ENCODE results near the gene ACAT2.

Gene ACAT2

GRCh38 chr6:159766906-159767305 lies 5.1 kb downstream of the ACAT2 start:
- no peak for TF ChIP-seq FOXM1 (IDR thresholded peaks at IDR 0.05; ENCODE audit: borderline replicate concordance, low read depth)
- no peak for TF ChIP-seq CREB1 (IDR thresholded peaks at IDR 0.05; ENCODE audit: low read depth)
- no peak for TF ChIP-seq TAF1 (IDR thresholded peaks at IDR 0.05; ENCODE audit: low read depth)
- TF ChIP-seq YY1 (IDR thresholded peaks at IDR 0.05; ENCODE audit: low read depth): no peak
- no peak for TF ChIP-seq TCF12 (IDR thresholded peaks at IDR 0.05; ENCODE audit: low read depth)

- no peak for TF ChIP-seq RAD21 (IDR thresholded peaks at IDR 0.05; ENCODE audit: low read depth)
- no peak for TF ChIP-seq TAF1 (IDR thresholded peaks at IDR 0.05; ENCODE audit: low read depth)
- no peak for TF ChIP-seq CEBPB (IDR thresholded peaks at IDR 0.05)
- TF ChIP-seq YY1 (IDR thresholded peaks at IDR 0.05; ENCODE audit: low read depth): no peak
- TF ChIP-seq MAX (IDR thresholded peaks at IDR 0.05): no peak
- TF ChIP-seq EP300 (IDR thresholded peaks at IDR 0.05; ENCODE audit: borderline replicate concordance): no peak
- no peak for TF ChIP-seq REST (IDR thresholded peaks at IDR 0.05; ENCODE audit: low read depth)
- no peak for TF ChIP-seq USF1 (IDR thresholded peaks at IDR 0.05)
- no peak for TF ChIP-seq NFIC (IDR thresholded peaks at IDR 0.05)
These were observed 7.6 kb downstream of the ACAT2 start for GRCh38 chr6:159769470-159769869.

- TF ChIP-seq CEBPB (IDR thresholded peaks at IDR 0.05): no peak
- no peak for TF ChIP-seq EP300 (IDR thresholded peaks at IDR 0.05; ENCODE audit: borderline replicate concordance)
- no peak for TF ChIP-seq TCF12 (IDR thresholded peaks at IDR 0.05; ENCODE audit: low read depth)
- TF ChIP-seq FOXM1 (IDR thresholded peaks at IDR 0.05; ENCODE audit: borderline replicate concordance, low read depth): no peak
- TF ChIP-seq YY1 (IDR thresholded peaks at IDR 0.05; ENCODE audit: low read depth): no peak
- TF ChIP-seq USF1 (IDR thresholded peaks at IDR 0.05): no peak
- no peak for TF ChIP-seq RAD21 (IDR thresholded peaks at IDR 0.05; ENCODE audit: low read depth)
These were observed 10.4 kb downstream of the ACAT2 start for GRCh38 chr6:159772196-159772595.

- no peak for TF ChIP-seq YY1 (IDR thresholded peaks at IDR 0.05; ENCODE audit: low read depth)
- TF ChIP-seq MAX (IDR thresholded peaks at IDR 0.05): no peak
- TF ChIP-seq NFIC (IDR thresholded peaks at IDR 0.05): no peak
- no peak for TF ChIP-seq EP300 (IDR thresholded peaks at IDR 0.05; ENCODE audit: borderline replicate concordance)
- TF ChIP-seq FOXM1 (IDR thresholded peaks at IDR 0.05; ENCODE audit: borderline replicate concordance, low read depth): no peak
- TF ChIP-seq TCF12 (IDR thresholded peaks at IDR 0.05; ENCODE audit: low read depth): no peak
- TF ChIP-seq RAD21 (IDR thresholded peaks at IDR 0.05; ENCODE audit: low read depth): no peak
- TF ChIP-seq CREB1 (IDR thresholded peaks at IDR 0.05; ENCODE audit: low read depth): no peak
- TF ChIP-seq TEAD4 (IDR thresholded peaks at IDR 0.05): no peak
- TF ChIP-seq REST (IDR thresholded peaks at IDR 0.05; ENCODE audit: low read depth): no peak
- TF ChIP-seq EGR1 (IDR thresholded peaks at IDR 0.05): no peak
- TF ChIP-seq TAF1 (IDR thresholded peaks at IDR 0.05; ENCODE audit: low read depth): no peak
These were observed 15.5 kb downstream of the ACAT2 start for GRCh38 chr6:159777240-159777904.

- no peak for TF ChIP-seq TAF1 (IDR thresholded peaks at IDR 0.05; ENCODE audit: low read depth)
- no peak for TF ChIP-seq REST (IDR thresholded peaks at IDR 0.05; ENCODE audit: low read depth)
- TF ChIP-seq CREB1 (IDR thresholded peaks at IDR 0.05; ENCODE audit: low read depth): no peak
- no peak for TF ChIP-seq EGR1 (IDR thresholded peaks at IDR 0.05)
- TF ChIP-seq MAX (IDR thresholded peaks at IDR 0.05): no peak
- no peak for TF ChIP-seq TCF12 (IDR thresholded peaks at IDR 0.05; ENCODE audit: low read depth)
- TF ChIP-seq EP300 (IDR thresholded peaks at IDR 0.05; ENCODE audit: borderline replicate concordance): no peak
- TF ChIP-seq RAD21 (IDR thresholded peaks at IDR 0.05; ENCODE audit: low read depth): no peak
- TF ChIP-seq USF1 (IDR thresholded peaks at IDR 0.05): no peak
- TF ChIP-seq TEAD4 (IDR thresholded peaks at IDR 0.05): no peak
- no peak for TF ChIP-seq ZBTB7A (IDR thresholded peaks at IDR 0.05; ENCODE audit: low read depth)
- no peak for TF ChIP-seq YY1 (IDR thresholded peaks at IDR 0.05; ENCODE audit: low read depth)
- TF ChIP-seq NFIC (IDR thresholded peaks at IDR 0.05): no peak
- no peak for TF ChIP-seq FOXM1 (IDR thresholded peaks at IDR 0.05; ENCODE audit: borderline replicate concordance, low read depth)
- TF ChIP-seq CEBPB (IDR thresholded peaks at IDR 0.05): no peak
These were observed 16.3 kb downstream of the ACAT2 start for GRCh38 chr6:159778131-159778530.

All from Ishikawa (cell line).